PFSK-1 (cell line): ENCODE data around the gene RPL10A.

Experiments used
- FOXP2 ChIP-seq: optimal IDR thresholded peaks from 2 replicates; pipeline ENCODE3; 2011; ENCODE audit warnings: borderline replicate concordance, control low read depth, inconsistent platforms; ENCODE audit not compliant: insufficient read depth; ENCODE audit errors: extremely low read length, extremely low read depth
- POLR2AphosphoS5 ChIP-seq: IDR thresholded peaks from 2 replicates; pipeline ENCODE4 v1.6.1; 2012; ENCODE audit warnings: low read depth, mild to moderate bottlenecking, control low read depth, low read length, moderate library complexity
- SIN3A ChIP-seq: IDR thresholded peaks from 2 replicates; pipeline ENCODE4 v1.6.1; 2012; ENCODE audit warnings: mild to moderate bottlenecking, low read length, moderate library complexity, borderline replicate concordance; ENCODE audit not compliant: insufficient read depth
- TAF1 ChIP-seq: IDR thresholded peaks from 2 replicates; pipeline ENCODE4 v1.6.1; 2012; ENCODE audit warnings: low read length, control low read depth, borderline replicate concordance; ENCODE audit not compliant: insufficient read depth
- TF ChIP-seq, protein P1 (sequence below), 2 experiments: IDR thresholded peaks; 2 replicates each; pipeline versions ENCODE4 v1.6.1 to v1.8.0; 2011 to 2012; ENCODE audit warnings: low read depth in 2 of 2, low read length in 2 of 2, control low read depth in 1 of 2, inconsistent platforms in 1 of 2, mild to moderate bottlenecking in 1 of 2, moderate library complexity in 1 of 2; ENCODE audit not compliant: insufficient read depth in 1 of 2

Gene RPL10A

DNA sequence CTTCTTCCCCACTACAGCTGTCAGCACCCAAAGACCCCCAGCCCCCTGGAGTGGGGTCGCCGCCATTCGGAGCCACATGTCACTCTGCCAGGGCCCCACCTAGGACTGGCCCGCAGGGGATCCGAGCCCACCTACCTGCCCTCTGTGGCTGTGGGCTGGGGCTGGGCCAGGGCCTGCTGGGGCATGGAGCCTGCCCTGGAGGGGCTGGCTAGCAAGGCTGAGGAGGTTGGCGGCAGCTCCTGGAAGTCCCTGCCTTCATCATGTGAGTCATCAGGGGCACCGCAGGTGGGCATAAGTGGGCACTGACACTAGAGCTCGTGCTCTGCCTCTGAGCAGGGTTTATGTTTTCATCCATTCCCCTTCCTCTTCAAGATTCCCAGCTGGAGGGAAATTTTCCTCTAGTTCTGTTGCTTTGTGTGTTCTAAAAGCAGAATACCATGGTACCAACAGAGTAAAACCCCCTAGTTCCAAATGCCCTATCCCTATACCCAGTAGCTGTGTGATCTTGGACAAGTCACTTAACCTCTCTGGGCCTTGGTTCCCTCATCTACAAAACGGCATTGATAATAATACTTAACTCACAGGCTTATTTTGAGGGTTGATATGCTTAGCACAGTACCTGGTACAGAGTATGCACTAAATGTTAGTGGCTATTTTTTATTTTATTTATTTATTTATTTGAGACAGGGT lies 24.7 kb upstream of the RPL10A start:
- TF ChIP-seq, protein P1, sequence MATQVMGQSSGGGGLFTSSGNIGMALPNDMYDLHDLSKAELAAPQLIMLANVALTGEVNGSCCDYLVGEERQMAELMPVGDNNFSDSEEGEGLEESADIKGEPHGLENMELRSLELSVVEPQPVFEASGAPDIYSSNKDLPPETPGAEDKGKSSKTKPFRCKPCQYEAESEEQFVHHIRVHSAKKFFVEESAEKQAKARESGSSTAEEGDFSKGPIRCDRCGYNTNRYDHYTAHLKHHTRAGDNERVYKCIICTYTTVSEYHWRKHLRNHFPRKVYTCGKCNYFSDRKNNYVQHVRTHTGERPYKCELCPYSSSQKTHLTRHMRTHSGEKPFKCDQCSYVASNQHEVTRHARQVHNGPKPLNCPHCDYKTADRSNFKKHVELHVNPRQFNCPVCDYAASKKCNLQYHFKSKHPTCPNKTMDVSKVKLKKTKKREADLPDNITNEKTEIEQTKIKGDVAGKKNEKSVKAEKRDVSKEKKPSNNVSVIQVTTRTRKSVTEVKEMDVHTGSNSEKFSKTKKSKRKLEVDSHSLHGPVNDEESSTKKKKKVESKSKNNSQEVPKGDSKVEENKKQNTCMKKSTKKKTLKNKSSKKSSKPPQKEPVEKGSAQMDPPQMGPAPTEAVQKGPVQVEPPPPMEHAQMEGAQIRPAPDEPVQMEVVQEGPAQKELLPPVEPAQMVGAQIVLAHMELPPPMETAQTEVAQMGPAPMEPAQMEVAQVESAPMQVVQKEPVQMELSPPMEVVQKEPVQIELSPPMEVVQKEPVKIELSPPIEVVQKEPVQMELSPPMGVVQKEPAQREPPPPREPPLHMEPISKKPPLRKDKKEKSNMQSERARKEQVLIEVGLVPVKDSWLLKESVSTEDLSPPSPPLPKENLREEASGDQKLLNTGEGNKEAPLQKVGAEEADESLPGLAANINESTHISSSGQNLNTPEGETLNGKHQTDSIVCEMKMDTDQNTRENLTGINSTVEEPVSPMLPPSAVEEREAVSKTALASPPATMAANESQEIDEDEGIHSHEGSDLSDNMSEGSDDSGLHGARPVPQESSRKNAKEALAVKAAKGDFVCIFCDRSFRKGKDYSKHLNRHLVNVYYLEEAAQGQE (IDR thresholded peaks at IDR 0.05; ENCODE audit: insufficient read depth in 1 of 2, low read depth in 2 of 2, low read length in 2 of 2) = no peak
- no peak for TF ChIP-seq POLR2AphosphoS5
- TF ChIP-seq TAF1 = no peak
- TF ChIP-seq FOXP2 = no peak
- TF ChIP-seq SIN3A = no peak

- TF ChIP-seq SIN3A (no peak), FOXP2 (no peak), TAF1 (no peak), POLR2AphosphoS5 (no peak)
- TF ChIP-seq, protein P1 (IDR thresholded peaks at IDR 0.05; ENCODE audit: insufficient read depth in 1 of 2, low read depth in 2 of 2, low read length in 2 of 2) = no peak
Observed at GRCh38 chr6:35445691-35446090, 22.5 kb upstream of the RPL10A start.

DNA sequence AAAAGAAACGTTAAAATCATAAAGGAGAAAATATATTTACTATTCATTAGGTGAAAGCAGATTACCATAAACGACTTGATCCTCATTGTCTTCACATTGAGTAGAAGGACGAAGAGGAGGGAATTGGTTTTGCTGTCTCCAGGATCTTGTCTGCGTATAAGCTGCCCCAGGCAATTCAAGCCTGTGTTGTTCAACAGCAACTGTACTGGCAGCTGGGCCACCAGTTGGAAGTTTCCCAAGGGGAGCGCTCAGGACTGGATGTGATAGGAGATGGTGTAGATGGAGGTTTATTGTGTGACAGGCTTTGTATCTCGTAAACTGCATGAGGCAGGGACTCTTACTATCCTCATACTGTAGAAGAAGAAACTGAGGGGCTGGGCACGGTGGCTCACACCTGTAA lies 20.0 kb upstream of the RPL10A start:
- TF ChIP-seq, protein P1 (IDR thresholded peaks at IDR 0.05; ENCODE audit: insufficient read depth in 1 of 2, low read depth in 2 of 2, low read length in 2 of 2) = no peak
- TF ChIP-seq TAF1 = no peak
- no peak for TF ChIP-seq SIN3A
- no peak for TF ChIP-seq FOXP2
- TF ChIP-seq POLR2AphosphoS5 = no peak

DNA sequence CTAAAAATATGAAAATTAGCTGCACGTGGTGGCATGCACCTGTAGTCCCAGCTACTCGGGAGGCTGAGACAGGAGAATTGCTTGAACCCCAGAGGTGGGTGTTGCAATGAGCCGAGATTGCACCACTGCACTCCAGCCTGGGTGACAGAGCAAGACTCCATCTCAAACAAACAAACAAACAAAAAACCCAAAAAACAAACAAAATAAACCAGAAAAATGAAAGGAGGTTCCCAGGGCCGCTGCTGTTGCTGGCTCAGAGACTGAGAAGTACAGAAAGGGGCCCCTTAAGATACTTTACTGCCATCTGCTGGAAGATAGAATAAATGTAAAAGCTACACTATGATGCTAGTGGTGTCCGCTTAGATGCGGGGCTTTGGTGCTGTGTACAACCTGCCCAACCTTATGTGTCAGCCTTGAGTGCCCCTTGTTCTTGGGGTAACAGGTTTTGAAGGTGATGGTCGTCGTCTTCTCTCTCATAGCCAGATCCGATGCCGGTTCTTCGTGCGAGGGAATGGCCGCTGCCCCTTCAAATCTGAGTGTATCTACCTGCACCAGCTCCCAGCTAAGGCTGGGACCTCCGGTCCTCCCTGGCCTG lies 18.8 kb upstream of the RPL10A start:
- TF ChIP-seq SIN3A (no peak), TAF1 (no peak), POLR2AphosphoS5 (no peak), FOXP2 (no peak)
- TF ChIP-seq, protein P1 (IDR thresholded peaks at IDR 0.05; ENCODE audit: insufficient read depth in 1 of 2, low read depth in 2 of 2, low read length in 2 of 2) = no peak
